ENCODE measurements around the gene VNN1. TPM values are rescaled to one million over a fixed set of nuclear protein-coding genes. Genes with fewer than 3 reads are reported as not detected.

The VNN1 gene
- not detected in 3 replicates for total RNA-seq
- long read RNA-seq: 0 reads

DNA sequence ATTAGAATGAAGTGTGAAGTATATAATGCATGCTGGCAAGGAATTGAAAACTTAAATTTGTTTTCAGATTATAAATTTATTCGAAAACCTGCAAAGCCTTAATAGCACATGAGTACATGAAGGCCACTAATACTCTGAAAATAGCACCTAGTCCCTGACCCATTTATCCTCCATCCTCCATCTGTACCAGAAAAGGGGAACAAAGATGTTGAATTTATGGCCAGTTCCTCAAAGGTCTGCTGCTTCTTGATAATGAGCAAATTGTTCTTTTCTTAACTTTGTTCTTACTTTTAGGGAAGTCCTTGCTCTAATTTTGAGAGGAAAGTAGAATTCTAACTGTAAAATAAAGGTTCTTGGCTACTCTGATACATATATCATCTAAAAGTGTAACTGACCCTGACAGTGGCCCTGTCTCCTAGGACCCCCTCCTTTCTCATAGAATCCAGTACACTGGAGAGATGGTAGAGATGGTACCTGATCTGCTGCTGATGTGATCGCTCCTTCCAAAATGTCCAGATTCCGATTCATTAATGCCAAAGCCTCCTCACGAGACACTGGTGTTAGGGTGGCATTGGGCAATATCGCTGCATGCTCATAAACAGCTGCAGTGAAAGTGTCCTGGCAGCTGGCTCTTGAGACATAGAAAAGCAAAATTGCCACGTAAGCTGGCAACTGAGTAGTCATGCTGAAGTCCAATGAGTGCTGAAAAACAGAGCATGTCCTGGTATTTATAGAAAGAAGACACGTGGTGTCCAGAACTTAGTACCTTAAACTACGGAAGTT is at the start of gene VNN1:
Gene VNN1 (minus strand): TSS at position 704 of the 783 bp plus-strand sequence. CDS start 20 bp downstream, at position 684.
- TF ChIP-seq CTCF (IDR thresholded peaks at IDR 0.05): no peak
- Mint-ChIP-seq H3K27me3 (ENCODE audit: low read depth) (no peaks in the 10 kb centered on the region), H3K4me3 (ENCODE audit: unreplicated experiment) (no peak within 1 kb of the TSS), H3K4me1 (ENCODE audit: low read depth) (no peaks in the 10 kb centered on the region), H3K27ac (ENCODE audit: unreplicated experiment) (no peak within 1 kb of the TSS), H3K9me3 (ENCODE audit: low read depth) (no peaks in the 10 kb centered on the region), H3K36me3 (ENCODE audit: low read depth) (no peaks in the 10 kb centered on the region)
- DNase-seq (ENCODE audit: low spot score): no peak

- no peaks in the 10 kb centered on the region for H3K9me3 Mint-ChIP-seq (ENCODE audit: low read depth)
- no peak overlapping the region for H3K27ac Mint-ChIP-seq (ENCODE audit: unreplicated experiment)
- DNase-seq (ENCODE audit: low spot score): no peak
- no peak for TF ChIP-seq CTCF (IDR thresholded peaks at IDR 0.05)
- peaks cover 15% of the 10 kb centered on the region for H3K4me1 Mint-ChIP-seq (ENCODE audit: low read depth)
- H3K27me3 Mint-ChIP-seq (ENCODE audit: low read depth): no peaks in the 10 kb centered on the region
- H3K36me3 Mint-ChIP-seq (ENCODE audit: low read depth): no peaks in the 10 kb centered on the region
- no peak overlapping the region for H3K4me3 Mint-ChIP-seq (ENCODE audit: unreplicated experiment)
These were observed 49.4 kb upstream of the VNN1 start for GRCh38 chr6:132763269-132763668.

DNA sequence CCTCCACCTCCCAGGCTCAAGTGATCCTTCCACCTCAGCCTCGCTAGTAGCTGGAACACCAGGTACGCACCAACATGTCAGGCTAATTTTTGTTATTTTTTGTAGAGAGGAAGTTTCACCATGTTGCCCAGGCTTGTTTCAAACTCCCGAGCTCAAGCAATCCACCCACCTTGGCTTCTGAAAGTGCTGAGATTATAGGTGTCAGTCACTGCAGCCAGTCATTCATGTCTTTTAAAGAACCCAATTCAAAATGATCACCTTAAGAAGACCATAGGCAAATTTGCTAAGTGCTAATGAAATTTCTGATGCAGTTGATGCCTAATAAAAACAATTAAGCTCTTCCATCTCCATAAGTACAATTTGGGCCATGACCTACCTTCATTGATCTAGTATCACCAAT is 46.4 kb upstream of the VNN1 start:
- Mint-ChIP-seq H3K27ac (ENCODE audit: unreplicated experiment) (no peak overlapping the region), H3K4me3 (ENCODE audit: unreplicated experiment) (no peak overlapping the region), H3K4me1 (ENCODE audit: low read depth) (peaks cover 15% of the 10 kb centered on the region), H3K36me3 (ENCODE audit: low read depth) (no peaks in the 10 kb centered on the region), H3K27me3 (ENCODE audit: low read depth) (peaks cover 2% of the 10 kb centered on the region), H3K9me3 (ENCODE audit: low read depth) (no peaks in the 10 kb centered on the region)
- DNase-seq (ENCODE audit: low spot score): no peak
- no peak for TF ChIP-seq CTCF (IDR thresholded peaks at IDR 0.05)

GRCh38 chr6:132758689-132759088 is 44.8 kb upstream of the VNN1 start:
- Mint-ChIP-seq H3K27ac (ENCODE audit: unreplicated experiment) (no peak overlapping the region), H3K4me1 (ENCODE audit: low read depth) (peaks cover 5% of the 10 kb centered on the region), H3K36me3 (ENCODE audit: low read depth) (no peaks in the 10 kb centered on the region), H3K9me3 (ENCODE audit: low read depth) (no peaks in the 10 kb centered on the region), H3K4me3 (ENCODE audit: unreplicated experiment) (no peak overlapping the region), H3K27me3 (ENCODE audit: low read depth) (peaks cover 2% of the 10 kb centered on the region)
- DNase-seq (ENCODE audit: low spot score): no peak
- TF ChIP-seq CTCF (IDR thresholded peaks at IDR 0.05): no peak

GRCh38 chr6:132752255-132752654 is 38.4 kb upstream of the VNN1 start:
- Mint-ChIP-seq H3K27ac (ENCODE audit: unreplicated experiment) (no peak overlapping the region), H3K4me3 (ENCODE audit: unreplicated experiment) (no peak overlapping the region), H3K9me3 (ENCODE audit: low read depth) (no peaks in the 10 kb centered on the region), H3K36me3 (ENCODE audit: low read depth) (no peaks in the 10 kb centered on the region), H3K27me3 (ENCODE audit: low read depth) (peaks cover 2% of the 10 kb centered on the region), H3K4me1 (ENCODE audit: low read depth) (peaks cover 2% of the 10 kb centered on the region)
- no peak for TF ChIP-seq CTCF (IDR thresholded peaks at IDR 0.05)
- DNase-seq (ENCODE audit: low spot score): no peak

All from chondrocyte (in vitro differentiated cells).